ENCODE results near the gene KDM5B. TPM values are rescaled to one million over a fixed set of nuclear protein-coding genes. Genes with fewer than 3 reads are reported as not detected.

KDM5B gene
- total and polyA plus RNA-seq, 2 of the 8 experiments (the other 6 are each of a cell fraction or from before 2014, with no cell fraction given), result 73.3 to 210 TPM

DNA sequence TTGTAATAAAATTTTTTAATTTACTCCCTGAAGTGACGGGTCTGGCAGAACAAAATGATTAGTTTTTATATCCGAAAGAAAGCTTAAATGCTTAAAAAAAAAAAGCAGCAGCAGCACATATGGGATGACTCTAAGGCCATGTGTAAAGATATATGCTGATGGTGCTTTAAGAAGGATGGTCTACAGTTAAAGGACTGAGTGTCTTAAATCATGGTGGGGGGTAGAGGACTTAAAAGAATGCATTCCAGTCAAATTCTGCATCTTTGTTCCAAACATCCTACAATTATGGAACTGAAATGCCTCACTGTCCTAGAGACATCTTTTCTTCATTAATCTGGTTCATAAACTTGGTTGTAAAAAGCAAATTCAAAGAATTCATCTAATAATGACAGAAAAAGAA lies 7.0 kb downstream of the KDM5B start:
- POLR2A ChIA-PET (ENCODE audit: partially characterized antibody), result interaction anchor here (0.8 to 2.0 kb wide), 6 partner anchors 9 to 72 kb away, joined by 3 to 8 read pairs (median 4); partner anchors contain the start of gene PCAT6
- no peak overlapping the region for H3K4me2 ChIP-seq (ENCODE audit: insufficient read depth in 1 of 2, low read depth in 2 of 2, low read length in 2 of 2)
- H3K27ac ChIP-seq (ENCODE audit: low read depth, low read length), result no peak overlapping the region
- WGBS, 2 experiments (ENCODE audit: extremely low coverage in 1 of 2, insufficient coverage in 1 of 2, insufficient read length in 1 of 2, insufficient replicate concordance in 2 of 2, low coverage in 1 of 2, low lambda C conversion rate in 2 of 2, missing lambda C conversion rate in 1 of 2), result 92% methylated on average over 2 of the region's 2 CpGs; no CpG with 5 or more reads in 1 of the 2 experiments
- peaks cover 0 to 13% (median 1%) of the 10 kb centered on the region in 4 experiments; a peak in 5 of 7 replicates for H3K4me1 ChIP-seq (replicated peaks in 1 of 4; ENCODE audit: control insufficient read depth in 3 of 4, insufficient read depth in 4 of 4, low read length in 3 of 4)
- CTCF ChIA-PET (ENCODE audit: partially characterized antibody), result interaction anchor here (0.5 to 1.5 kb wide), 3 partner anchors 9 to 220 kb away, joined by 3 read pairs; no protein-coding TSS in a partner anchor
- H2BK12ac ChIP-seq (ENCODE audit: low read depth, low read length), result no peak overlapping the region
- peaks cover 10% of the 10 kb centered on the region for H3K79me1 ChIP-seq (ENCODE audit: low read depth, low read length)
- H3K9me3 ChIP-seq (ENCODE audit: insufficient read depth in 2 of 2, low read depth in 1 of 2, low read length in 1 of 2), result no peaks in the 10 kb centered on the region
- H3K4me3 ChIP-seq (ENCODE audit: extremely low read depth in 1 of 4, insufficient read depth in 2 of 4, low read depth in 3 of 4, low read length in 4 of 4), result no peak overlapping the region
- H4K91ac ChIP-seq (replicated peaks; ENCODE audit: insufficient read length, low read length), result no peak overlapping the region
- no peaks in the 10 kb centered on the region; the same call in 1 of the 2 replicates for H3K23me2 ChIP-seq (ENCODE audit: low read depth, low read length)
- no peak overlapping the region for H2BK15ac ChIP-seq (ENCODE audit: low read length)
- no peak overlapping the region for H2BK120ac ChIP-seq (replicated peaks; ENCODE audit: low read depth, low read length)
- H3K14ac ChIP-seq (ENCODE audit: insufficient read length), result no peak overlapping the region
- H3K23ac ChIP-seq (ENCODE audit: insufficient read length), result no peak overlapping the region
- H3K4ac ChIP-seq (replicated peaks; ENCODE audit: insufficient read length, low read depth, low read length), result no peak overlapping the region
- no peak overlapping the region for H2AK5ac ChIP-seq (ENCODE audit: low read depth, low read length)
- H4K5ac ChIP-seq (ENCODE audit: insufficient read length, low read depth, low read length), result no peak overlapping the region
- H3K56ac ChIP-seq (replicated peaks; ENCODE audit: insufficient read length, low read depth, low read length), result no peak overlapping the region
- FAIRE-seq, result no peak
- no peak overlapping the region for H2BK20ac ChIP-seq (ENCODE audit: low read length)
- H4K8ac ChIP-seq (ENCODE audit: extremely low read depth, insufficient read depth, low read length), result no peak overlapping the region
- H3K27me3 ChIP-seq (replicated peaks in 1 of 4; ENCODE audit: control insufficient read depth in 3 of 4, extremely low read depth in 1 of 4, insufficient read depth in 3 of 4, low read length in 3 of 4), result no peaks in the 10 kb centered on the region
- H3K36me3 ChIP-seq (ENCODE audit: control insufficient read depth in 2 of 4, insufficient read depth in 4 of 4, low read length in 3 of 4), result peaks cover 0 to 2% (median 0%) of the 10 kb centered on the region in 4 experiments; a peak in 2 of 8 replicates
- H2BK5ac ChIP-seq (ENCODE audit: low read depth, low read length), result no peak overlapping the region
- no peak overlapping the region for H3K9ac ChIP-seq (replicated peaks in 1 of 4; ENCODE audit: extremely low read depth in 1 of 4, low read depth in 3 of 4, low read length in 3 of 4)
- no peak for DNase-seq (ENCODE audit: low read depth in 1 of 2, low spot score in 2 of 2)
- H3K18ac ChIP-seq (ENCODE audit: extremely low read depth, low read length), result no peak overlapping the region
- no peak overlapping the region for H2AFZ ChIP-seq (ENCODE audit: low read length)
- peaks cover 26 to 48% of the 10 kb centered on the region in 2 experiments for H4K20me1 ChIP-seq (replicated peaks in 1 of 2; ENCODE audit: control insufficient read depth in 1 of 2, insufficient read depth in 2 of 2, low read length in 2 of 2)
- peaks cover 78 to 100% of the 10 kb centered on the region in 2 experiments for H3K79me2 ChIP-seq (ENCODE audit: control insufficient read depth in 1 of 2, insufficient read depth in 2 of 2, low read length in 2 of 2)
- TF ChIP-seq CHD1 (IDR thresholded peaks at IDR 0.05; ENCODE audit: low read depth, low read length) (no peak), EGR1 (IDR thresholded peaks at IDR 0.05; ENCODE audit: borderline replicate concordance, low read depth, low read length) (no peak), SRF (IDR thresholded peaks at IDR 0.05; ENCODE audit: low read depth, low read length) (no peak), KDM5A (IDR thresholded peaks at IDR 0.05; ENCODE audit: low read length) (no peak), ZNF274 (IDR thresholded peaks at IDR 0.05; ENCODE audit: borderline replicate concordance, extremely low read depth, low read length) (no peak), KDM4A (IDR thresholded peaks at IDR 0.05; ENCODE audit: low read depth, low read length, severe bottlenecking) (no peak), SAP30 (IDR thresholded peaks at IDR 0.05; ENCODE audit: insufficient read depth, insufficient replicate concordance, low read length) (no peak), SUZ12 (IDR thresholded peaks at IDR 0.05; ENCODE audit: low read length) (no peak), SP1 (IDR thresholded peaks at IDR 0.05; ENCODE audit: low read depth, low read length) (no peak), CBX5 (IDR thresholded peaks at IDR 0.05; ENCODE audit: low read depth, low read length) (no peak), SP2 (IDR thresholded peaks at IDR 0.05; ENCODE audit: low read length) (no peak), TAF7 (optimal IDR thresholded peaks at IDR 0.05; ENCODE audit: borderline replicate concordance, low read depth, low read length) (no peak), JUND (IDR thresholded peaks at IDR 0.05; ENCODE audit: low read length) (no peak)
- TF ChIP-seq, protein P1, sequence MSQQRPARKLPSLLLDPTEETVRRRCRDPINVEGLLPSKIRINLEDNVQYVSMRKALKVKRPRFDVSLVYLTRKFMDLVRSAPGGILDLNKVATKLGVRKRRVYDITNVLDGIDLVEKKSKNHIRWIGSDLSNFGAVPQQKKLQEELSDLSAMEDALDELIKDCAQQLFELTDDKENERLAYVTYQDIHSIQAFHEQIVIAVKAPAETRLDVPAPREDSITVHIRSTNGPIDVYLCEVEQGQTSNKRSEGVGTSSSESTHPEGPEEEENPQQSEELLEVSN (IDR thresholded peaks at IDR 0.05), result no peak

All from H1 (cell line).